Right cardiac atrium (tissue), 5 donors: ENCODE results near the gene PDGFRB. TPM values are rescaled to one million over a fixed set of nuclear protein-coding genes. Genes with fewer than 3 reads are reported as not detected.

Source experiments
- ATAC-seq, 2 donors: fragments of 200-7000 bp; cut with Tn5 transposase; one replicate each; pipeline versions ENCODE4 v1.8.0 to v1.9.1; 2020; ENCODE audit warnings: moderate library complexity in 2 of 2, mild to moderate bottlenecking in 1 of 2
- DNase-seq, 3 donors: peaks; one replicate each; pipeline ENCODE4 v3.0.0-alpha.2; 2020
- H3K27ac ChIP-seq: one replicate; pipeline ENCODE4 v1.5.1; 2013; ENCODE audit warnings: mild to moderate bottlenecking, low read length, control low read depth, moderate library complexity
- H3K27me3 ChIP-seq: one replicate; pipeline ENCODE4 v1.6.1; 2013; ENCODE audit not compliant: control insufficient read depth, insufficient read depth
- H3K4me1 ChIP-seq: one replicate; pipeline ENCODE4 v1.6.1; 2013; ENCODE audit warnings: low read length; ENCODE audit not compliant: control insufficient read depth, insufficient read depth
- H3K4me3 ChIP-seq: one replicate; pipeline ENCODE4 v1.5.1; 2013; ENCODE audit warnings: low read length, control low read depth
- H3K9me3 ChIP-seq: one replicate; pipeline ENCODE4 v1.6.1; 2013; ENCODE audit warnings: low read length; ENCODE audit not compliant: control insufficient read depth
- WGBS: extraction: QIAGEN DNeasy Blood & Tissue Kit; methylation state at CpG from one replicate; pipeline ENCODE4 v1.1.7; 2013; 5-methylcytosine and 5-hydroxymethylcytosine counted together
- intact Hi-C, 4 donors: fragments of 100-400 bp; cut with DNase I; formaldehyde crosslinking; loops; one replicate each; pipeline versions ENCODE4 v1.11.0 to v1.14.0; 2022 to 2023
- polyA plus RNA-seq: library from polyadenylated mRNA; stranded (reverse); fragments of 200-250 nt; gene quantifications from one replicate; pipeline ENCODE4 v1.2.3, GENCODE V29; 2013
- total RNA-seq, 4 donors: library from RNA; stranded (reverse); fragmentation: NEBNext Ultra II Directional; extraction: Animal tissue kit (Norgen Biotek cat#: 25700); gene quantifications; one replicate each; pipeline ENCODE4 v1.2.1, GENCODE V29; 2021
- donor health status: healthy with polysubstance abuse.
- donor health status: DM: no; HTN: yes; CAD: no.
- donor health status: DM: no; HTN: no; CAD: no.
- donor health status: DM: no; HTN: yes; CAD: no; lungs with severe emphysema.
- donor health status: DM: yes; HTN: yes; CAD: no.

PDGFRB gene
- total and polyA plus RNA-seq, 5 donors = 24.6 to 68.0 (median 43.5) TPM

GRCh38 chr5:150121448-150122157, 34.0 kb downstream of the PDGFRB start:
- Histone ChIP-seq H3K9me3 (no peaks in the 10 kb centered on the region), H3K27ac (no peak overlapping the region), H3K4me1 (no peaks in the 10 kb centered on the region), H3K27me3 (no peaks in the 10 kb centered on the region), H3K4me3 (no peak overlapping the region)
- intact Hi-C loops = loop anchor here in 1 of 4 donors (10.0 kb wide), 1 partner anchor 233 kb away; the partner anchor contains the start of gene TCOF1
- WGBS = 92% methylated on average over 14 of the region's 14 CpGs
- no peak for ATAC-seq
- DNase-seq = peak in 2 of 3 donors; percentile 30 to 42

DNA sequence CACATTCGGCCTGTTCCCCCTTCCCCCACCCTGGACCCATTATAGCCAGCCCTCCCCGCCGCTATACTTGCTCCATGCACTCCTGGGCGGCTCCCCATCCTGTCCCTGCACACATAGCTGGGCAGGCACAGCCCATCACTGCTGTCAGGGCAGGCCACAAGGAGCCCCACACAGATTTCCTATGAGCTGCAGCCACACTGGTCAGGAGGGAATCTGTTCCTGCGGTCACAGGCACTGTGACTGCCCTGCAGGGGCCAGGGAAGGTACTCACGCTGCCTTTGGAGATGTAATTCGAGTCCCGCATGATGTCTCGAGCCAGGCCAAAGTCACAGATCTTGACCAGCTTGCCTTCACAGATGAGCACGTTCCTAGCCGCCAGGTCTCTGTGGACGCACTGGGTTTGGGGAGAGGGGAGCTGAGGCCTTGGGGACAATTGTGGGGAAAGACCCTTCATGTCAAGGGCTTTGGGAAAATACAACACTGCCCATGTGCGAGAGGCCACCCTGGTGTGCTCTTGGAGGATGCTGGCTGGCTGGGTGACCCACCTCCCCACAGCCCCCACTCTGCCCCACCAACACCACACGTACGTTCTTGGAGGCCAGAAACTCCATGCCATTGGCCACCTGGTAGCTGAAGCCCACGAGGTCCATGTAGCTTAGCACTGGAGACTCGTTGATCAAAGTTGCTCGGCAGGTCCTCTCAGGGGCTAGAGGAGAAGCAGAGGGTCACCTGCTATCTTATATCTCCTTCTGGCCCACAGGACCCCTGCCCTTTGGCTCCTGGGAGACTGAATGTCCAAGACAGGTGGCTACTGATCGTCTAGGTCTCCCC, 34.8 kb downstream of the PDGFRB start:
- Histone ChIP-seq H3K27me3 (no peaks in the 10 kb centered on the region), H3K9me3 (no peaks in the 10 kb centered on the region), H3K27ac (no peak overlapping the region), H3K4me1 (no peaks in the 10 kb centered on the region), H3K4me3 (no peak overlapping the region)
- peak in 2 of 3 donors; percentile 3 to 35 for DNase-seq
- WGBS = 82% methylated on average over 19 of the region's 19 CpGs
- no peak for ATAC-seq
- intact Hi-C loops = loop anchor here in 1 of 4 donors (10.0 kb wide), 1 partner anchor 234 kb away; the partner anchor contains the start of gene TCOF1

DNA sequence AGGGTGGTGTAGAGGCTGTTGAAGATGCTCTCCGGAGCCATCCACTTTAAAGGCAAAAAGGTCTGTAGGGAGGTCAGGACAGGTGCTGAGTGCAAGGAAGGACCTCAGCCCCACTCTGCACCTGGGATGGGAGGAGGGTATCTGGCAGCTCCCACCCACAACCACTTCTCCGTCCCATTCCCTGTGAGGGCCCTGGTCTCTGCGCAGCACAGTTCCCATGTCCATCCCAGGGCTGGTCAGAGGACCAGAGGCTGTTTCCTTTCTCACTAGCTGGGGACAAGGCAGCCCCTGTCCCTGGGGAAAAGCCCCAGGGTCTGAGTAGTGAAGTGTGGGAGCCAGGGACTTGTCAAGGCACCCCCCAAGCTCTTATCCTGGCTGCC, 35.6 kb downstream of the PDGFRB start:
- 90% methylated on average over 3 of the region's 3 CpGs for WGBS

DNA sequence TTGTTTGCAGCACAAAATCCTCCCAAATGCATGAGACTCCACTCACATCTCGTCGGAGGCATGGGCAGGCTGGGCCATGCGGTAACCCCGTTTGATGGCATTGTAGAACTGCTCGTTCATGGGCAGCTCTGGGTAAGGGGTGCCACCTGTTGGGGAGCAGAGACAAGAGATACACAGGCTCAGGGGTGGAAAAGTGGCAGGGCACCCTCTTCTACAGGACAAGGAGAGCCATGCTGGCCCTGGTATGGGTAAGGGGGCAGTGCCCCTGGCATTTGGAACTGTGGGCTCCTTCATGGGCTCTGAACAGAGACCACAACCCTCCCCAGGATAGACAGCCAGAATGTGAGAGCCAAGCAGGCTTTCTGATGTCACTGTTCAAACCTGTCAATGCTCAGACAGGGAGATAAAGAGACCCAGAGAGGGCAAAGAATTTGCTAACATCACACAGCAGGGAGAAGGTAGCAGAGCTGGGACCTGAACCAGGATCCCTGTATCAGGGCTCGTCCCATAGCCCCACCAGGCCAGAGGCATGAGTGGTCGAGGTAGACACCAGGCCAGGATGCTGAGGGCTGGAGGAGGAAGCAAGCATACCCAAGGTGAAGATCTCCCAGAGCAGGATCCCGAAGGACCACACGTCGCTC, 36.1 kb downstream of the PDGFRB start:
- DNase-seq (peak in 2 of 3 donors; percentile 10 to 55), ATAC-seq (no peak)
- no peak overlapping the region for H3K4me3 ChIP-seq
- no peaks in the 10 kb centered on the region for H3K27me3 ChIP-seq
- no peak overlapping the region for H3K27ac ChIP-seq
- intact Hi-C loops = loop anchor here in 1 of 4 donors (10.0 kb wide), 1 partner anchor 235 kb away; the partner anchor contains the start of gene TCOF1
- no peaks in the 10 kb centered on the region for H3K4me1 ChIP-seq
- H3K9me3 ChIP-seq = no peaks in the 10 kb centered on the region
- whole genome bisulfite sequencing = 78% methylated on average over 10 of the region's 10 CpGs

More for the DNA sequence above, 35.6 kb downstream of the PDGFRB start:
- Histone ChIP-seq H3K27me3 (no peaks in the 10 kb centered on the region), H3K27ac (no peak overlapping the region), H3K4me3 (no peak overlapping the region), H3K9me3 (no peaks in the 10 kb centered on the region), H3K4me1 (no peaks in the 10 kb centered on the region)
- ATAC-seq = no peak
- DNase-seq = peak; percentile 10 to 29 (median 29)
- intact Hi-C loops = loop anchor here in 1 of 4 donors (10.0 kb wide), 1 partner anchor 235 kb away; the partner anchor contains the start of gene TCOF1

- Histone ChIP-seq H3K27ac (no peak overlapping the region), H3K4me3 (no peak overlapping the region), H3K27me3 (no peaks in the 10 kb centered on the region), H3K9me3 (no peaks in the 10 kb centered on the region), H3K4me1 (no peaks in the 10 kb centered on the region)
- WGBS = 87% methylated on average over 11 of the region's 11 CpGs
- intact Hi-C loops = no loop called here
- ATAC-seq = no peak
- peak in 2 of 3 donors; percentile 5 to 23 for DNase-seq
Measured at GRCh38 chr5:150118561-150119229, 37.0 kb downstream of the PDGFRB start.

DNA sequence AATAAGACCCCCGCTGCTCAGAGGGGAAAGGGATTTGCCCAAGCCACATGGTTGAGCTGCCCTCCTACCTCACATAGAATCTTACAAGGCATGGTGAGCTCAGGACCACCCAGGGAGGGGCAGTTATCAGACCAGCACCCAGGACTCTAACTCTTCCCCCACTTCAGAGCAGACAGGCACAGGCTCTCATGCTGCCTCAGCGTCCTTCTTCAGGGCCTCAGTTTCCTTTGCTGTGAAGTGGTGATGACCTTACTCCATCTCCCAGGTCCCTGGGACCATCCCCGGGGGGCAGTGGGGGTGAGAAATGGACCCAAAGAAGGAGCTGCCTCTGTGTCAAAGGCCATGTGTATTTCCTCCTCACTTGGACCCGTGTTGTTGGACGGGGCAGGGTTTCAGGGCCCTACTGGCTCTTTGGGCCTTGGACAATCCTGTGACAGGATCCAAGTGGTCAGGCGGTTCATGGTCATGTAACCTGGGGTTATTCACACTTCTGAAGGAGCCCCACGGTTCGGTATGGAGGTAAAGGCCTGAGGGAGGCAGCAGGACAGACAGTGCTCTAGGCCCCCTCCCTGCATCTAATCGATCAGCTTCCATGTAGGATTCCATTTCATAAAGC, 37.6 kb downstream of the PDGFRB start:
- H3K9me3 ChIP-seq = no peaks in the 10 kb centered on the region
- 83% methylated on average over 9 of the region's 9 CpGs for WGBS
- no peaks in the 10 kb centered on the region for H3K4me1 ChIP-seq
- intact Hi-C loops = no loop called here
- H3K27ac ChIP-seq = no peak overlapping the region
- H3K4me3 ChIP-seq = no peak overlapping the region
- no peak for DNase-seq
- no peaks in the 10 kb centered on the region for H3K27me3 ChIP-seq
- ATAC-seq = no peak

GRCh38 chr5:150116667-150117400, 38.8 kb downstream of the PDGFRB start:
- ATAC-seq (no peak), DNase-seq (peak in 1 of 3 donors; percentile 28)
- Histone ChIP-seq H3K4me3 (no peak overlapping the region), H3K4me1 (no peaks in the 10 kb centered on the region), H3K27ac (no peak overlapping the region), H3K27me3 (no peaks in the 10 kb centered on the region), H3K9me3 (no peaks in the 10 kb centered on the region)
- intact Hi-C loops = no loop called here
- 89% methylated on average over 10 of the region's 10 CpGs for WGBS

- DNase-seq (peak in 1 of 3 donors; percentile 52), ATAC-seq (no peak)
- Histone ChIP-seq H3K27me3 (no peaks in the 10 kb centered on the region), H3K4me1 (no peaks in the 10 kb centered on the region), H3K27ac (no peak overlapping the region), H3K4me3 (no peak overlapping the region), H3K9me3 (no peaks in the 10 kb centered on the region)
- WGBS = 80% methylated on average over 8 of the region's 8 CpGs
- intact Hi-C loops = no loop called here
Measured at GRCh38 chr5:150114773-150115408, 40.8 kb downstream of the PDGFRB start.

DNA sequence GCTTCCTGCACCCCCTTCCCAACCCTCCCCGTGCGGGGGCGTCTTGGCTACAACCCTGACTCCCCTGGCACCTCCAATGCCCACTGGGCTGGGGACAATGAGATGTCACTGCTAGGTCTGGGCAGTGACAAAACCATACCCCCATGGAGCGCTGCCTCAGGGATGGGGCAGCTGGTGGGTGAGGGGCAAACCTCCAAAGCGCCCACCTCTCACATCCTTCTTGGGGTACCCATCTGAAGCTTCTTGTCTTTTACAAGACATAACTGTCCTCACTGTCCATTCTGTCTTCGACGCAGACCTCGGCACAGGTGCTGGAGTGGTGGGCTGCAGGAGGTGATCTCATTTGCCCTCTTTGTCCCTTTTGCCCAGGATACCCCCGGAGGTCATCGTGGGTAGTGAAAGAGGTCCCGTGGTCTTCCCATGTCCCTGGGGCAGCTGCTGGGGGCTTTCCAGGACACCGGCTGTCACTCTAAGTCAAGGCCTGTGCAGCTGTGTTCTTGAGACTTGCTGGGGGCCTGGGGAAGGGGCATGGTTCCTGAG, 41.5 kb downstream of the PDGFRB start:
- intact Hi-C loops = no loop called here
- no peaks in the 10 kb centered on the region for H3K27me3 ChIP-seq
- H3K27ac ChIP-seq = no peak overlapping the region
- no peaks in the 10 kb centered on the region for H3K4me1 ChIP-seq
- DNase-seq (peak in 1 of 3 donors; percentile 46), ATAC-seq (no peak)
- H3K4me3 ChIP-seq = no peak overlapping the region
- no peaks in the 10 kb centered on the region for H3K9me3 ChIP-seq
- 79% methylated on average over 12 of the region's 12 CpGs for WGBS
